Naive thymus-derived CD4-positive, alpha-beta T cell (primary cell): ENCODE results near the gene CD40LG. TPM values are rescaled to one million over a fixed set of nuclear protein-coding genes. Genes with fewer than 3 reads are reported as not detected.
A peak's percentile ranks its signal among the peaks of the same experiment; 100 is the strongest.

Source experiments
- ATAC-seq: fragments of 150-1000 bp; cut with Tn5 transposase; 2 replicates; pipeline ENCODE4 v1.10.0; 2021; ENCODE audit warnings: mild to moderate bottlenecking, moderate library complexity
- CTCF ChIA-PET: fragments of 350-600 bp; sonication (Branson Sonifier 250); formaldehyde crosslinking; loops from one replicate; lab custom pipeline; 2021; ENCODE audit warnings: antibody characterized with exemption; lab: Charles Lee
- POLR2A ChIA-PET: fragments of 350-600 bp; sonication (Branson Sonifier 250); formaldehyde crosslinking; loops from one replicate; lab custom pipeline; 2021; ENCODE audit warnings: antibody characterized with exemption, inconsistent platforms; lab: Charles Lee
- DNase-seq, 9 donors: peaks; one replicate each; pipeline versions ENCODE4 v3.0.0 to v3.0.0-alpha.2; 2020 to 2022; ENCODE audit warnings: mixed read lengths in 1 of 9
- H3K27ac ChIP-seq: one replicate; pipeline ENCODE4 v1.7.0; 2013; ENCODE audit warnings: mild to moderate bottlenecking, low read depth, low read length, moderate library complexity
- H3K27me3 ChIP-seq, 2 donors: one replicate each; pipeline ENCODE4 v1.7.0; 2013; ENCODE audit warnings: low read length in 2 of 2, mild to moderate bottlenecking in 2 of 2, moderate library complexity in 2 of 2; ENCODE audit not compliant: control insufficient read depth in 2 of 2, insufficient read depth in 2 of 2
- H3K36me3 ChIP-seq, 3 experiments: 1 replicate in 2 of 3; 2 replicates in 1 of 3; pipeline ENCODE4 v1.7.0; 2013; ENCODE audit warnings: low read length in 3 of 3, mild to moderate bottlenecking in 3 of 3, moderate library complexity in 1 of 3; ENCODE audit not compliant: insufficient read depth in 3 of 3, control insufficient read depth in 2 of 3
- H3K4me1 ChIP-seq, 2 donors: one replicate each; pipeline ENCODE4 v1.7.0; 2013; ENCODE audit warnings: low read length in 2 of 2, mild to moderate bottlenecking in 2 of 2, moderate library complexity in 1 of 2; ENCODE audit not compliant: control insufficient read depth in 2 of 2, insufficient read depth in 2 of 2
- H3K4me3 ChIP-seq: 2 replicates; pipeline ENCODE4 v1.7.0; 2013; ENCODE audit warnings: mild to moderate bottlenecking, low read length
- H3K9me3 ChIP-seq, 3 experiments: 1 replicate in 2 of 3; 2 replicates in 1 of 3; pipeline ENCODE4 v1.7.0; 2013; ENCODE audit warnings: low read length in 3 of 3; ENCODE audit not compliant: control insufficient read depth in 2 of 3
- H3K27ac Mint-ChIP-seq, 9 donors: one replicate each; pipeline ENCODE4 v1.8.0; 2020 to 2022; ENCODE audit warnings: mixed read lengths in 9 of 9, mild to moderate bottlenecking in 8 of 9, moderate library complexity in 5 of 9, inconsistent platforms in 2 of 9
- H3K27me3 Mint-ChIP-seq, 5 donors: one replicate each; pipeline ENCODE4 v1.8.0; 2021 to 2022; ENCODE audit warnings: mixed read lengths in 5 of 5, mild to moderate bottlenecking in 1 of 5
- H3K36me3 Mint-ChIP-seq, 5 donors: one replicate each; pipeline ENCODE4 v1.8.0; 2020 to 2022; ENCODE audit warnings: mixed read lengths in 5 of 5, mild to moderate bottlenecking in 3 of 5, inconsistent platforms in 1 of 5
- H3K4me1 Mint-ChIP-seq, 7 donors: one replicate each; pipeline ENCODE4 v1.8.0; 2020 to 2022; ENCODE audit warnings: mixed read lengths in 7 of 7, mild to moderate bottlenecking in 3 of 7, inconsistent platforms in 1 of 7
- H3K4me3 Mint-ChIP-seq, 10 donors: one replicate each; pipeline ENCODE4 v1.8.0; 2020 to 2022; ENCODE audit warnings: mild to moderate bottlenecking in 10 of 10, mixed read lengths in 10 of 10, moderate library complexity in 6 of 10, inconsistent platforms in 2 of 10
- H3K9me3 Mint-ChIP-seq, 11 donors: one replicate each; pipeline ENCODE4 v1.8.0; 2020 to 2022; ENCODE audit warnings: mixed read lengths in 11 of 11, mild to moderate bottlenecking in 4 of 11, inconsistent platforms in 1 of 11, moderate library complexity in 1 of 11
- intact Hi-C, 2 donors: fragments of 100-400 bp; cut with micrococcal nuclease; formaldehyde crosslinking; loops; one replicate each; pipeline ENCODE4 v1.15.1; 2023
- polyA plus RNA-seq, 2 donors: library from polyadenylated mRNA; unstranded; fragments of 300-500 nt; fragmentation: Illumina TruSeq; gene quantifications; one replicate each; pipeline ENCODE4 v1.2.3, GENCODE V29; 2021
- total RNA-seq, 6 experiments: library from RNA in 5 of 6; stranded (reverse) in 5 of 6; gene quantifications; 1 replicate in 5 of 6; 2 replicates in 1 of 6; pipeline ENCODE4 v1.2.3 and lab custom pipeline; 2021 to 2026

The CD40LG gene
- total RNA-seq (100 to 1,000 TPM in 1 of 5 experiments, 10 to 100 TPM in 4; 25.2 to 173 (median 56.8) TPM), polyA plus RNA-seq (100 to 1,000 TPM in 1 of 2 donors, 10 to 100 TPM in 1; 72.1 to 127 TPM), total RNA-seq (lab: John Stamatoyannopoulos, UW) (66.9 reads per million, percentile 77 among the genes with 10 or more reads in this experiment)

DNA sequence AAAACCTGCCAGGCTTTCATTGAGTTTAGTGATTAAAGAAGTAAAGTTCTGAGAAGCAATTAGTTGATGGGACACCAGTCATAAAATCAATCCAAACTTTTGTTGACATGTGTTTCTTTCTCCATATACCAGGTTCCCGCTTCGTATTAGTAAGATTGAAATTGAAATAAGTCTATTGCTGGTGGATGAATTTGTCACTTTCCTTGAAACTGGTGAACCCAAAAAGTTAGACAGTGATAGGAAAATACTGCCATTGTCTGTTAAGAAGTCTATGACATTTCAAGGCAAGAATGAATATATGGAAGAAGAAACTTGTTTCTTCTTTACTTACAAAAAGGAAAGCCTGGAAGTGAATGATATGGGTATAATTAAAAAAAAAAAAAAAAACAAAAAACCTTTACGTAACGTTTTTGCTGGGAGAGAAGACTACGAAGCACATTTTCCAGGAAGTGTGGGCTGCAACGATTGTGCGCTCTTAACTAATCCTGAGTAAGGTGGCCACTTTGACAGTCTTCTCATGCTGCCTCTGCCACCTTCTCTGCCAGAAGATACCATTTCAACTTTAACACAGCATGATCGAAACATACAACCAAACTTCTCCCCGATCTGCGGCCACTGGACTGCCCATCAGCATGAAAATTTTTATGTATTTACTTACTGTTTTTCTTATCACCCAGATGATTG, at the start of gene CD40LG:
CD40LG (plus strand) TSS at position 482 of the 684 bp plus-strand sequence; CDS start at position 573, 91 bp downstream.
- ATAC-seq, result no peak
- Mint-ChIP-seq H3K9me3 (peaks cover 0 to 4% (median 0%) of the 10 kb centered on the region in 11 donors), H3K27ac (peak within 1 kb of the TSS; percentile 92 to 99 (median 95)), H3K27me3 (no peaks in the 10 kb centered on the region), H3K36me3 (peaks cover 13 to 45% (median 40%) of the 10 kb centered on the region in 5 donors), H3K4me1 (peaks cover 22 to 47% (median 36%) of the 10 kb centered on the region in 7 donors), H3K4me3 (peak within 1 kb of the TSS; percentile 79 to 99 (median 96))
- ChIA-PET CTCF (no interaction called here), POLR2A (interaction anchor here (0.7 to 7.5 kb wide), 8 partner anchors 12 to 47 kb away, joined by 3 to 86 read pairs (median 10); no protein-coding TSS in a partner anchor)
- peaks cover 0 to 14% (median 13%) of the 10 kb centered on the region in 3 experiments for H3K36me3 ChIP-seq
- DNase-seq, result peak in 1 of 9 donors; percentile 56
- peak within 1 kb of the TSS; percentile 79 for H3K27ac ChIP-seq
- H3K27me3 ChIP-seq, result no peaks in the 10 kb centered on the region
- peak within 1 kb of the TSS; percentile 94 for H3K4me3 ChIP-seq
- intact Hi-C loops, result loop anchor here (1.0 to 5.0 kb wide), 6 partner anchors 13 to 61 kb away; no protein-coding TSS in a partner anchor
- no peaks in the 10 kb centered on the region for H3K9me3 ChIP-seq
- H3K4me1 ChIP-seq, result peaks cover 6 to 29% of the 10 kb centered on the region in 2 donors

GRCh38 chrX:136598631-136599030, 49.3 kb upstream of the CD40LG start:
- ATAC-seq, result peak; percentile 46

DNA sequence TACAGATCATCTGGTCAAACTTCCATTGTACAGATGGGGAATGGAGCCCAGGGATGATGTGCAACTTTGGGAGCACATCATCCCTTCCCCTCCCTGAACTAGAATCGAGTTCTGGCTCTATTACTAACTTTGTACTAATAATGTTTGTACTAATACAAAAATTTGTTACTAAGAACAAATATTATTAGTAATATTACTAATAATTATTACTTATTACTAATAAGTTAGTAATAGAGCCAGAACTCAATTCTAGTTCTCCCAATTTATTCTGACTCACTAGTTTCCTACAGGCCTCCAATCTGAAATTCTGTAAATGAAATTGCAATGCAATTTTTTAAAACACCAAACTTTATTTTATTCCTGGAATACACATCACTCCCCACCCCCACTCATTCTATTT, 47.9 kb upstream of the CD40LG start:
- ATAC-seq (no peak), DNase-seq (no peak)
- Mint-ChIP-seq H3K27ac (no peak overlapping the region), H3K4me3 (no peak overlapping the region), H3K4me1 (peaks cover 8 to 50% (median 16%) of the 10 kb centered on the region in 7 donors), H3K36me3 (peaks cover 0 to 5% (median 0%) of the 10 kb centered on the region in 5 donors), H3K27me3 (no peaks in the 10 kb centered on the region), H3K9me3 (no peaks in the 10 kb centered on the region)
- Histone ChIP-seq H3K9me3 (no peaks in the 10 kb centered on the region), H3K36me3 (no peaks in the 10 kb centered on the region), H3K27me3 (no peaks in the 10 kb centered on the region), H3K27ac (no peak overlapping the region), H3K4me3 (no peak overlapping the region), H3K4me1 (peaks cover 0 to 13% of the 10 kb centered on the region in 2 donors)
- POLR2A ChIA-PET, result interaction anchor here (0.8 kb wide), 1 partner anchor 31 kb away, joined by 5 read pairs; no protein-coding TSS in a partner anchor
- CTCF ChIA-PET, result no interaction called here
- intact Hi-C loops, result loop anchor here in 1 of 2 donors (10.0 kb wide), 1 partner anchor 325 kb away; no protein-coding TSS in a partner anchor

More at GRCh38 chrX:136598631-136599030, 49.3 kb upstream of the CD40LG start:
- CTCF ChIA-PET, result interaction anchor here (1.0 kb wide), 1 partner anchor 96 kb away, joined by 3 read pairs; no protein-coding TSS in a partner anchor
- no peaks in the 10 kb centered on the region for H3K36me3 ChIP-seq
- no peak overlapping the region for H3K27ac ChIP-seq
- H3K27me3 ChIP-seq, result no peaks in the 10 kb centered on the region
- H3K4me1 ChIP-seq, result peaks cover 0 to 4% of the 10 kb centered on the region in 2 donors
- no peaks in the 10 kb centered on the region for H3K9me3 Mint-ChIP-seq
- H3K27ac Mint-ChIP-seq, result peak overlapping the region in 4 of 9 donors; percentile 33 to 89 (median 66)
- peaks cover 8 to 49% (median 16%) of the 10 kb centered on the region in 7 donors for H3K4me1 Mint-ChIP-seq
- intact Hi-C loops, result no loop called here
- no peak for DNase-seq
- no peaks in the 10 kb centered on the region for H3K9me3 ChIP-seq
- POLR2A ChIA-PET, result interaction anchor here (0.6 to 1.3 kb wide), 2 partner anchors 12 to 90 kb away, joined by 4 read pairs; no protein-coding TSS in a partner anchor
- H3K4me3 Mint-ChIP-seq, result peak overlapping the region in 3 of 10 donors; percentile 16 to 76 (median 40)
- peaks cover 0 to 6% (median 0%) of the 10 kb centered on the region in 5 donors for H3K36me3 Mint-ChIP-seq
- H3K4me3 ChIP-seq, result no peak overlapping the region
- H3K27me3 Mint-ChIP-seq, result no peaks in the 10 kb centered on the region

DNA sequence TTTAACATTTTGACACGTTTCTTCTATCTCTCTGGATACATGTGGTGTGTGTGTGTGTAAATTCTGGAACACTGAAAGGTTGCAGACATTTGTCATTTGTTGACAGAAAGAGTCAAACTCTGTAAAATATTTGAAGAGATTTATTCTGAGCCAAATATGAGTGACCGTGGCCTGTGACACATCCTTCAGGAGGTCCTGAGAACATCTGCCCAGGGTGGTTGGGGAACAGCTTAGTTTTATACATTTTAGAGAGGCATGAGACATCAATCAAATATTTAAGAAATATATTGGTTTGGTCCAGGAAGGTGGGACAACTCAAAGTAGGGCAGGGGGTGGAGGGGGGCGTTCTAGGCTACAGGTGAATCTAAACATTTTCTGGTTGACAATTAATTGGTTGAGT, 40.7 kb upstream of the CD40LG start:
- CTCF ChIA-PET, result interaction anchor here (0.7 to 7.3 kb wide), 4 partner anchors 31 to 318 kb away, joined by 4 to 83 read pairs (median 5); no protein-coding TSS in a partner anchor
- POLR2A ChIA-PET, result interaction anchor here (1.2 to 5.2 kb wide), 4 partner anchors 12 to 89 kb away, joined by 3 to 48 read pairs (median 22); no protein-coding TSS in a partner anchor
- DNase-seq, result no peak
- no peak overlapping the region for H3K27ac ChIP-seq
- peaks cover 9 to 50% (median 45%) of the 10 kb centered on the region in 7 donors for H3K4me1 Mint-ChIP-seq
- H3K4me1 ChIP-seq, result peaks cover 16 to 21% of the 10 kb centered on the region in 2 donors
- H3K36me3 ChIP-seq, result no peaks in the 10 kb centered on the region
- H3K9me3 Mint-ChIP-seq, result peaks cover 0 to 2% (median 0%) of the 10 kb centered on the region in 11 donors
- no peaks in the 10 kb centered on the region for H3K27me3 Mint-ChIP-seq
- H3K9me3 ChIP-seq, result no peaks in the 10 kb centered on the region
- peak overlapping the region in 5 of 9 donors; percentile 19 to 91 (median 55) for H3K27ac Mint-ChIP-seq
- H3K36me3 Mint-ChIP-seq, result peaks cover 0 to 4% (median 0%) of the 10 kb centered on the region in 5 donors
- ATAC-seq, result no peak
- no peak overlapping the region for H3K4me3 ChIP-seq
- no peaks in the 10 kb centered on the region for H3K27me3 ChIP-seq
- intact Hi-C loops, result loop anchor here in 1 of 2 donors (10.0 kb wide), 1 partner anchor 318 kb away; no protein-coding TSS in a partner anchor
- H3K4me3 Mint-ChIP-seq, result peak overlapping the region in 2 of 10 donors; percentile 42 to 59

GRCh38 chrX:136608295-136608933, 39.5 kb upstream of the CD40LG start:
- peaks cover 0 to 4% (median 0%) of the 10 kb centered on the region in 5 donors for H3K36me3 Mint-ChIP-seq
- H3K9me3 Mint-ChIP-seq, result peaks cover 0 to 2% (median 0%) of the 10 kb centered on the region in 11 donors
- Histone ChIP-seq H3K27me3 (no peaks in the 10 kb centered on the region), H3K27ac (peak overlapping the region; percentile 58), H3K4me1 (peaks cover 16 to 21% of the 10 kb centered on the region in 2 donors), H3K4me3 (peak overlapping the region; percentile 40), H3K9me3 (no peaks in the 10 kb centered on the region), H3K36me3 (no peaks in the 10 kb centered on the region)
- peak overlapping the region; percentile 62 to 91 (median 85) for H3K27ac Mint-ChIP-seq
- H3K4me1 Mint-ChIP-seq, result peaks cover 8 to 51% (median 45%) of the 10 kb centered on the region in 7 donors
- intact Hi-C loops, result loop anchor here (1.0 to 10.0 kb wide), 7 partner anchors 32 to 317 kb away; no protein-coding TSS in a partner anchor
- ATAC-seq, result peak; percentile 85
- H3K4me3 Mint-ChIP-seq, result peak overlapping the region; percentile 31 to 81 (median 73)
- CTCF ChIA-PET, result interaction anchor here (0.6 to 7.3 kb wide), 24 partner anchors 9 to 100 kb away, joined by 3 to 83 read pairs (median 5); no protein-coding TSS in a partner anchor
- peak; percentile 18 to 72 (median 56) for DNase-seq
- no peaks in the 10 kb centered on the region for H3K27me3 Mint-ChIP-seq
- POLR2A ChIA-PET, result interaction anchor here (0.6 to 5.2 kb wide), 18 partner anchors 9 to 88 kb away, joined by 3 to 48 read pairs (median 4); no protein-coding TSS in a partner anchor
